Suppressor macrophage treated with lipopolysaccharide for 4 hours (primary cell): ENCODE measurements around the gene CXCL10.
"Not testable (repeated sequence)": the region's sequence is repeated elsewhere in the genome, so short reads cannot be mapped to it uniquely, and the experiment has no call there.

ENCODE experiments used
- DNase-seq: peaks from one replicate; pipeline ENCODE4 v3.0.0-alpha.2; 2020

The CXCL10 gene

GRCh38 chr4:76023389-76023788, at the start of gene CXCL10:
Gene CXCL10, minus strand, starts transcription at chr4:76023497. Its CDS starts 66 bp downstream, at chr4:76023431.
- DNase-seq = peak; percentile 94

GRCh38 chr4:76072760-76073159, 49.5 kb upstream of the CXCL10 start:
- no peak for DNase-seq

- peak; percentile 91 for DNase-seq
Measured at GRCh38 chr4:76067652-76068286, 44.5 kb upstream of the CXCL10 start.

GRCh38 chr4:76066546-76066945, 43.2 kb upstream of the CXCL10 start:
- no peak for DNase-seq

GRCh38 chr4:76061982-76062381, 38.7 kb upstream of the CXCL10 start:
- peak; percentile 74 for DNase-seq

GRCh38 chr4:76061421-76061820, 38.1 kb upstream of the CXCL10 start:
- no peak for DNase-seq

GRCh38 chr4:76060506-76060905, 37.2 kb upstream of the CXCL10 start:
- no peak for DNase-seq

GRCh38 chr4:76059750-76060149, 36.5 kb upstream of the CXCL10 start:
- DNase-seq = peak; percentile 80

GRCh38 chr4:76058888-76059426, 35.7 kb upstream of the CXCL10 start:
- no peak for DNase-seq

GRCh38 chr4:76058302-76058701, 35.0 kb upstream of the CXCL10 start:
- no peak for DNase-seq

- no peak for DNase-seq
Measured at GRCh38 chr4:76055421-76055820, 32.1 kb upstream of the CXCL10 start.

GRCh38 chr4:76055016-76055415, 31.7 kb upstream of the CXCL10 start:
- no peak for DNase-seq

GRCh38 chr4:76053730-76054129, 30.4 kb upstream of the CXCL10 start:
- DNase-seq = no peak

GRCh38 chr4:76050560-76051050, 27.3 kb upstream of the CXCL10 start:
- not testable (repeated sequence) for DNase-seq

GRCh38 chr4:76049860-76050416, 26.6 kb upstream of the CXCL10 start:
- not testable (repeated sequence) for DNase-seq

- DNase-seq = not testable (repeated sequence)
Measured at GRCh38 chr4:76044686-76045085, 21.4 kb upstream of the CXCL10 start.

- DNase-seq = not testable (repeated sequence)
Measured at GRCh38 chr4:76043306-76043705, 20.0 kb upstream of the CXCL10 start.

GRCh38 chr4:76042241-76042998, 19.1 kb upstream of the CXCL10 start:
- DNase-seq = not testable (repeated sequence)

GRCh38 chr4:76036855-76037254, 13.6 kb upstream of the CXCL10 start:
- no peak for DNase-seq

GRCh38 chr4:76035799-76036380, 12.6 kb upstream of the CXCL10 start, which contains the start of gene CXCL11:
Gene CXCL11, minus strand, starts transcription at chr4:76036070. Its CDS starts 83 bp downstream, at chr4:76035987.
- peak; percentile 82 for DNase-seq

GRCh38 chr4:76035141-76035540, 11.8 kb upstream of the CXCL10 start:
- DNase-seq = peak; percentile 91

GRCh38 chr4:76029300-76029699, 6.0 kb upstream of the CXCL10 start:
- DNase-seq = peak; percentile 77

- peak; percentile 96 for DNase-seq
Measured at GRCh38 chr4:76028350-76028765, 5.1 kb upstream of the CXCL10 start.
